ENCODE data around the gene ELAVL4.

DNA sequence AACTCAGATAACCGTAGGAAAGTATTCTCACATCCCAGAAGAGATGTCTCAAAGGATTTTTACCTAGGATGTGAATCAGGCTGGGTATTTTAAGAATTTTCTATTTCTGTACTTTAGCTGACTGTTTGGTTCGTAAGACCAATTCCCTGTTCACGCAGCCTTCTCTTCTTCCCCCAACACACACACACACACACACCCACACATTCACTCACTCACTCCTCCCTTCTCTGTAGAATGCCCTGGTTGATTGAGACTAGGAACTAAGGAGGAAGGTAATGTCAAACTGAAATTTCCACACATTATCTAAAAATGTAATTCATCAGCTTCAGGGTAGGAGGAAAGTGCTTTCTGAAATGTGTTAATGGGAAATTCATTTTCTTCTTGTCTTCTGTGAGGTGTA is 43.5 kb downstream of the ELAVL4 start:
- no peak for TF ChIP-seq POLR2A (IDR thresholded peaks at IDR 0.05)
- TF ChIP-seq, protein P1, sequence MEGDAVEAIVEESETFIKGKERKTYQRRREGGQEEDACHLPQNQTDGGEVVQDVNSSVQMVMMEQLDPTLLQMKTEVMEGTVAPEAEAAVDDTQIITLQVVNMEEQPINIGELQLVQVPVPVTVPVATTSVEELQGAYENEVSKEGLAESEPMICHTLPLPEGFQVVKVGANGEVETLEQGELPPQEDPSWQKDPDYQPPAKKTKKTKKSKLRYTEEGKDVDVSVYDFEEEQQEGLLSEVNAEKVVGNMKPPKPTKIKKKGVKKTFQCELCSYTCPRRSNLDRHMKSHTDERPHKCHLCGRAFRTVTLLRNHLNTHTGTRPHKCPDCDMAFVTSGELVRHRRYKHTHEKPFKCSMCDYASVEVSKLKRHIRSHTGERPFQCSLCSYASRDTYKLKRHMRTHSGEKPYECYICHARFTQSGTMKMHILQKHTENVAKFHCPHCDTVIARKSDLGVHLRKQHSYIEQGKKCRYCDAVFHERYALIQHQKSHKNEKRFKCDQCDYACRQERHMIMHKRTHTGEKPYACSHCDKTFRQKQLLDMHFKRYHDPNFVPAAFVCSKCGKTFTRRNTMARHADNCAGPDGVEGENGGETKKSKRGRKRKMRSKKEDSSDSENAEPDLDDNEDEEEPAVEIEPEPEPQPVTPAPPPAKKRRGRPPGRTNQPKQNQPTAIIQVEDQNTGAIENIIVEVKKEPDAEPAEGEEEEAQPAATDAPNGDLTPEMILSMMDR (IDR thresholded peaks at IDR 0.05) = no peak

Data from uterus (tissue), 2 donors.